ENCODE results near the gene USP25.

DNA sequence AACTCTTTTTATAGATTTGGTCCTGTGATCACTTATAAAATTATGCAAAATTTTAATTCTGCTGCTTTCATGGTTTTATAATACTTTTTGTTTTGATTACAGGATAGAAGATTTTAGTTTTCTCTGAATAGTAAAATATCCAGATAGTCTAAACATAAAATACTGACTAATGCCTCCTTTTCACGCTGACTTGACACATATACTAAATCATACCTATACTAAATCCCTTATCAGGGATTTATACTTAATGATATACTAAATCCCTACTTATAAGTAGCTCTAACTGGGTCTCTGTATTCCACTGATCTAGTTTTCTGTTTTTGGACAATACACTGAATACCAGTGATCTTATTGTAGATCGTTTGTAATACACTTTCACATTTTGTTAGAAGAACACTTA lies 128.0 kb downstream of the USP25 start:
- TF ChIP-seq, protein P1, sequence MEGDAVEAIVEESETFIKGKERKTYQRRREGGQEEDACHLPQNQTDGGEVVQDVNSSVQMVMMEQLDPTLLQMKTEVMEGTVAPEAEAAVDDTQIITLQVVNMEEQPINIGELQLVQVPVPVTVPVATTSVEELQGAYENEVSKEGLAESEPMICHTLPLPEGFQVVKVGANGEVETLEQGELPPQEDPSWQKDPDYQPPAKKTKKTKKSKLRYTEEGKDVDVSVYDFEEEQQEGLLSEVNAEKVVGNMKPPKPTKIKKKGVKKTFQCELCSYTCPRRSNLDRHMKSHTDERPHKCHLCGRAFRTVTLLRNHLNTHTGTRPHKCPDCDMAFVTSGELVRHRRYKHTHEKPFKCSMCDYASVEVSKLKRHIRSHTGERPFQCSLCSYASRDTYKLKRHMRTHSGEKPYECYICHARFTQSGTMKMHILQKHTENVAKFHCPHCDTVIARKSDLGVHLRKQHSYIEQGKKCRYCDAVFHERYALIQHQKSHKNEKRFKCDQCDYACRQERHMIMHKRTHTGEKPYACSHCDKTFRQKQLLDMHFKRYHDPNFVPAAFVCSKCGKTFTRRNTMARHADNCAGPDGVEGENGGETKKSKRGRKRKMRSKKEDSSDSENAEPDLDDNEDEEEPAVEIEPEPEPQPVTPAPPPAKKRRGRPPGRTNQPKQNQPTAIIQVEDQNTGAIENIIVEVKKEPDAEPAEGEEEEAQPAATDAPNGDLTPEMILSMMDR (IDR thresholded peaks at IDR 0.05 in 2 of 3, conservative IDR thresholded peaks at IDR 0.05 in 1 of 3; ENCODE audit: borderline replicate concordance in 1 of 3, insufficient read depth in 1 of 3, low read depth in 2 of 3, low read length in 2 of 3), result no peak
- TF ChIP-seq POLR2A (IDR thresholded peaks at IDR 0.05; ENCODE audit: borderline replicate concordance, extremely low read depth, insufficient read depth, insufficient read length) (no peak), EZH2 (IDR thresholded peaks at IDR 0.05) (no peak), POLR2AphosphoS5 (IDR thresholded peaks at IDR 0.05; ENCODE audit: low read depth, low read length) (no peak), SP1 (IDR thresholded peaks at IDR 0.05; ENCODE audit: low read depth) (no peak), REST (IDR thresholded peaks at IDR 0.05; ENCODE audit: low read depth) (no peak), ELF1 (IDR thresholded peaks at IDR 0.05; ENCODE audit: borderline replicate concordance, low read depth) (no peak)
- TF ChIP-seq, protein P2, sequence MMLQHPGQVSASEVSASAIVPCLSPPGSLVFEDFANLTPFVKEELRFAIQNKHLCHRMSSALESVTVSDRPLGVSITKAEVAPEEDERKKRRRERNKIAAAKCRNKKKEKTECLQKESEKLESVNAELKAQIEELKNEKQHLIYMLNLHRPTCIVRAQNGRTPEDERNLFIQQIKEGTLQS (IDR thresholded peaks at IDR 0.05), result no peak
